ENCODE results near the gene JMJD8.
A peak's percentile ranks its signal among the peaks of the same experiment; 100 is the strongest.

The JMJD8 gene

GRCh38 chr16:710500-711075 lies 26.5 kb upstream of the JMJD8 start:
- DNase-seq (ENCODE audit: low read depth in 1 of 2, low spot score in 1 of 2) = no peak

- DNase-seq (ENCODE audit: low read depth in 1 of 2, low spot score in 1 of 2) = no peak
These were observed 25.7 kb upstream of the JMJD8 start for GRCh38 chr16:709566-710499.

GRCh38 chr16:708959-709358 lies 24.8 kb upstream of the JMJD8 start:
- DNase-seq (ENCODE audit: low read depth in 1 of 2, low spot score in 1 of 2) = no peak

GRCh38 chr16:708019-708418 lies 23.9 kb upstream of the JMJD8 start:
- DNase-seq (ENCODE audit: low read depth in 1 of 2, low spot score in 1 of 2) = no peak

GRCh38 chr16:707062-707538 lies 23.0 kb upstream of the JMJD8 start:
- no peak for DNase-seq (ENCODE audit: low read depth in 1 of 2, low spot score in 1 of 2)

GRCh38 chr16:706189-707061 lies 22.3 kb upstream of the JMJD8 start:
- no peak for DNase-seq (ENCODE audit: low read depth in 1 of 2, low spot score in 1 of 2)

GRCh38 chr16:705431-706188 lies 21.5 kb upstream of the JMJD8 start, which contains the start of gene FBXL16:
TSS of gene FBXL16 (minus strand) at chr16:705801. CDS start at chr16:697405, 8,396 bp downstream.
- no peak for DNase-seq (ENCODE audit: low read depth in 1 of 2, low spot score in 1 of 2)

- no peak for DNase-seq (ENCODE audit: low read depth in 1 of 2, low spot score in 1 of 2)
These were observed 20.6 kb upstream of the JMJD8 start for GRCh38 chr16:704552-705380.

GRCh38 chr16:704047-704446 lies 19.9 kb upstream of the JMJD8 start:
- no peak for DNase-seq (ENCODE audit: low read depth in 1 of 2, low spot score in 1 of 2)

GRCh38 chr16:703406-703805 lies 19.3 kb upstream of the JMJD8 start:
- DNase-seq (ENCODE audit: low read depth in 1 of 2, low spot score in 1 of 2) = no peak

- no peak for DNase-seq (ENCODE audit: low read depth in 1 of 2, low spot score in 1 of 2)
These were observed 18.2 kb upstream of the JMJD8 start for GRCh38 chr16:702341-702740.

GRCh38 chr16:700684-701584 lies 16.8 kb upstream of the JMJD8 start:
- DNase-seq (ENCODE audit: low read depth in 1 of 2, low spot score in 1 of 2) = no peak

- DNase-seq (ENCODE audit: low read depth in 1 of 2, low spot score in 1 of 2) = no peak
These were observed 15.0 kb upstream of the JMJD8 start for GRCh38 chr16:698911-699671.

GRCh38 chr16:695355-696089 lies 11.4 kb upstream of the JMJD8 start:
- DNase-seq (ENCODE audit: low read depth in 1 of 2, low spot score in 1 of 2) = peak; percentile 56 to 60

- no peak for DNase-seq (ENCODE audit: low read depth in 1 of 2, low spot score in 1 of 2)
These were observed 10.8 kb upstream of the JMJD8 start for GRCh38 chr16:694863-695354.

GRCh38 chr16:694187-694862 lies 10.2 kb upstream of the JMJD8 start:
- no peak for DNase-seq (ENCODE audit: low read depth in 1 of 2, low spot score in 1 of 2)

GRCh38 chr16:693766-694165 lies 9.6 kb upstream of the JMJD8 start:
- no peak for DNase-seq (ENCODE audit: low read depth in 1 of 2, low spot score in 1 of 2)
